PFSK-1 (cell line): ENCODE data around the gene MCFD2.

Experiments
- FOXP2 ChIP-seq: optimal IDR thresholded peaks from 2 replicates; pipeline ENCODE3; 2011; ENCODE audit warnings: borderline replicate concordance, control low read depth, inconsistent platforms; ENCODE audit not compliant: insufficient read depth; ENCODE audit errors: extremely low read length, extremely low read depth
- POLR2AphosphoS5 ChIP-seq: IDR thresholded peaks from 2 replicates; pipeline ENCODE4 v1.6.1; 2012; ENCODE audit warnings: low read depth, mild to moderate bottlenecking, control low read depth, low read length, moderate library complexity
- SIN3A ChIP-seq: IDR thresholded peaks from 2 replicates; pipeline ENCODE4 v1.6.1; 2012; ENCODE audit warnings: mild to moderate bottlenecking, low read length, moderate library complexity, borderline replicate concordance; ENCODE audit not compliant: insufficient read depth
- TAF1 ChIP-seq: IDR thresholded peaks from 2 replicates; pipeline ENCODE4 v1.6.1; 2012; ENCODE audit warnings: low read length, control low read depth, borderline replicate concordance; ENCODE audit not compliant: insufficient read depth
- TF ChIP-seq, protein P1 (sequence below), 2 experiments: IDR thresholded peaks; 2 replicates each; pipeline versions ENCODE4 v1.6.1 to v1.8.0; 2011 to 2012; ENCODE audit warnings: low read depth in 2 of 2, low read length in 2 of 2, control low read depth in 1 of 2, inconsistent platforms in 1 of 2, mild to moderate bottlenecking in 1 of 2, moderate library complexity in 1 of 2; ENCODE audit not compliant: insufficient read depth in 1 of 2

The MCFD2 gene

DNA sequence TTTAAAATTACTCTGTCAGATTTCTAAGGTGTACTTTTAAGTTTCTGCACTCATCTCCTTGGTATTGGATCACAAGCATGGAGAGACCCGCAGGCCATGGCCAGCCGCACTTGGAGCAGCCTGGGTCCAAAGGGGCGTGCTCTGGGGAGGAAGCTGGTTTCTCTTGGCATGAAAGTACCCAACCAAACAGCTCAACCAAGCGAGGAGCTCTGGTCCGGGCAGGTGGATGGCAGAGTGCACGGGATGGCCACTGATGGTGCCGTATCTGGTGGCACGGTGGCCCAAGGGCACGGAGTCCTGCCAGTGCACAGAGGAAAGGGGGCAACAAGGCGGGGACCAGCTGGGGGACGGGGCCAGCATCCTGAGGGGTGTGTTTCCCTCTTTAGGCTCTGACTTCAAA lies 32.2 kb upstream of the MCFD2 start:
- no peak for TF ChIP-seq SIN3A
- no peak for TF ChIP-seq TAF1
- no peak for TF ChIP-seq POLR2AphosphoS5
- TF ChIP-seq, protein P1, sequence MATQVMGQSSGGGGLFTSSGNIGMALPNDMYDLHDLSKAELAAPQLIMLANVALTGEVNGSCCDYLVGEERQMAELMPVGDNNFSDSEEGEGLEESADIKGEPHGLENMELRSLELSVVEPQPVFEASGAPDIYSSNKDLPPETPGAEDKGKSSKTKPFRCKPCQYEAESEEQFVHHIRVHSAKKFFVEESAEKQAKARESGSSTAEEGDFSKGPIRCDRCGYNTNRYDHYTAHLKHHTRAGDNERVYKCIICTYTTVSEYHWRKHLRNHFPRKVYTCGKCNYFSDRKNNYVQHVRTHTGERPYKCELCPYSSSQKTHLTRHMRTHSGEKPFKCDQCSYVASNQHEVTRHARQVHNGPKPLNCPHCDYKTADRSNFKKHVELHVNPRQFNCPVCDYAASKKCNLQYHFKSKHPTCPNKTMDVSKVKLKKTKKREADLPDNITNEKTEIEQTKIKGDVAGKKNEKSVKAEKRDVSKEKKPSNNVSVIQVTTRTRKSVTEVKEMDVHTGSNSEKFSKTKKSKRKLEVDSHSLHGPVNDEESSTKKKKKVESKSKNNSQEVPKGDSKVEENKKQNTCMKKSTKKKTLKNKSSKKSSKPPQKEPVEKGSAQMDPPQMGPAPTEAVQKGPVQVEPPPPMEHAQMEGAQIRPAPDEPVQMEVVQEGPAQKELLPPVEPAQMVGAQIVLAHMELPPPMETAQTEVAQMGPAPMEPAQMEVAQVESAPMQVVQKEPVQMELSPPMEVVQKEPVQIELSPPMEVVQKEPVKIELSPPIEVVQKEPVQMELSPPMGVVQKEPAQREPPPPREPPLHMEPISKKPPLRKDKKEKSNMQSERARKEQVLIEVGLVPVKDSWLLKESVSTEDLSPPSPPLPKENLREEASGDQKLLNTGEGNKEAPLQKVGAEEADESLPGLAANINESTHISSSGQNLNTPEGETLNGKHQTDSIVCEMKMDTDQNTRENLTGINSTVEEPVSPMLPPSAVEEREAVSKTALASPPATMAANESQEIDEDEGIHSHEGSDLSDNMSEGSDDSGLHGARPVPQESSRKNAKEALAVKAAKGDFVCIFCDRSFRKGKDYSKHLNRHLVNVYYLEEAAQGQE (IDR thresholded peaks at IDR 0.05; ENCODE audit: insufficient read depth in 1 of 2, low read depth in 2 of 2, low read length in 2 of 2), result no peak
- TF ChIP-seq FOXP2, result no peak

DNA sequence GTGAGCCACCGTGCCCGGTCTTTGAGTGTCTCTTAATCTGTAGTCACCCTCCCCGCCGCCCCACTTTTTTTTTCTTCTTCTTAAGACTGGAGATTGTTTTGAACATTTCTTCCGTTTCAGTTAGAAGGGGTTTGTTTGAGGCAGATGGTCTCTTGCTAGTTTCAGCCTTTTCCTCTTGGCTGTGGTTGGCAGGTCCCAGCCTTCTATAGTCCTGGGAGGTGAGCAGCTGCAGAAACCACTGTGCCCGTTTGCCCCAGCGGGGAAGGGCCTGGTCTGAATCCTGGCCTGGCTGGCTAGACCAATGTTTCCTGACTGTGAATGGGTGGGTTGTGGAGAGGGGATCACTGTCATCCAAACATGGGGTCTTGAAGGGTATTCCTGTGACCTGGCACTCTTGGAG lies 30.1 kb upstream of the MCFD2 start:
- TF ChIP-seq FOXP2, result no peak
- TF ChIP-seq TAF1, result no peak
- TF ChIP-seq SIN3A, result no peak
- TF ChIP-seq POLR2AphosphoS5, result no peak
- TF ChIP-seq, protein P1 (IDR thresholded peaks at IDR 0.05; ENCODE audit: insufficient read depth in 1 of 2, low read depth in 2 of 2, low read length in 2 of 2), result no peak

DNA sequence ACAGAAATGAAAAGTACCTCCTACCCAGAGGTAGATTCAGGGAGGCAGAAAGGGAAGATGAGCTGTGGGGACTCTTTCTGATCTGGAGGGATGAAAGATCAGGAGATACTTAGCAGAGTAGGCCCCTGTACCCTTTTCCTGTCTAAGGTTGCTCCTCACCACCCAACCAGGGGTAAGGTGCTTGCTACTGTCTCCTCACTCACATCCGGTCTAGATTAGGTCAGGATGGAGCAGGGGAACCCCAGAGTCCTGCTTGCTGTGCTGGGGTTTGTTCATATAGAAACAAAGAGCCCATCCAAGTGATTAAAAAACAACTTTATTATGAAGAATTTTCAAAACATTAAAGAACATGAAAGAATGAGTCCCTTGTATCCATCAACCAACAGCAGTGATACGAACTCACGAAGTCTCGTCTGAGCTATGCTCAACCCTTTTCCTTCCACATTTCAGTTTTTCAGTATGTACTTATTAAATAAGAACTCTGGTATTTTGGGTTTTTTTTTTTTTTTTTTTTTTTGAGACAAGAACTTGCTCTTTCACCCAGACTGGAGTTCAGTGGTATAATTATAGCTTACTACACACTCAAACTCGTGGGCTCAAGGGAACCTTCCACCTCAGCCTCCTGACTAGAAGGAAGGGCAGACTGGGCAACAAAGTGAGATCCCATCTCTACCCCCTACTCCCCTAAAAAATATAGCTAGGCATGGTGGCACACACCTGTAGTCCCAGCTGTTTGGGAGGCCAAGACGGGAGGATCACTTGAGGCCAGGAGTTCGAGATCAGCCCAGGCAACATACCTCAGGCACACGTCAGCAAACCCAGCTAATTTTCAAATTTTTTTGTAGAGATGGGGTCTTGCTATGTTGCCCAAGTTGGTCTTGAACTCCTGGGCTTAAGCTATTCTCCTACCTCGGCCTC lies 28.5 kb upstream of the MCFD2 start:
- TF ChIP-seq, protein P1 (IDR thresholded peaks at IDR 0.05; ENCODE audit: insufficient read depth in 1 of 2, low read depth in 2 of 2, low read length in 2 of 2), result no peak
- TF ChIP-seq SIN3A, result no peak
- TF ChIP-seq FOXP2, result no peak
- no peak for TF ChIP-seq TAF1
- no peak for TF ChIP-seq POLR2AphosphoS5

DNA sequence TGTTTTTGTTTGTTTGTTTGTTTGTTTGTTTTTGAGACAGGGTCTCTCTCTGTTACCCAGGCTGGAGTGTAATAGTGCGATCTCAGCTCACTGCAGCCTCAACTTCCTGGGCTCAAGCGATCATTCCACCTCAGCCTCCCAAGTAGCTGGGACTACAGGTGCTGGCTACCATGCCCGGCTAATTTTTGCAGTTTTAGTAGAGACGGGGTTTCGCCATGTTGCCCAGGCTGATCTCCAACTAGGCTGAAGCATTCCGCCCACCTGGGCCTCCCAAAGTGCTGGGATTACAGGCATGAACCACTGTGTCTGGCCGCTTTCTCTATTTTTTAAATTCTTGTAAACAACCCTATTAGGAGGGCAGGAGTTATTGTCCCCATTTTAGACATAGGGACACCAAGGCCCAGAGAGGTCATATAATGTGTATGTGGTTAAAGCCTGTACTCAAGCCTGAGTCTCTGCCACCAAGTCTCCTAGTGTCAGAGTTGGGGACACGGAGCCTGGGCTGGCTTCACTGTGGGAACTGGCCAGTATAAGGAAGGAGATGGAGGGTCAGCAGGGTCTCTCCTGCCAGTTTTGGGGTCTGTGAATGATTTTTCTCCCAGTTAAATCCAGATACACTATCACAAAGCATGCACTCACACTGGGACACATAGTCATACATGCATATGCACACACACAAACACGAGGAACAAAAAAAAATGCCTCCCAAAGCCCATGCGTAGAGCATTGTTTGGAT lies 27.5 kb upstream of the MCFD2 start:
- TF ChIP-seq POLR2AphosphoS5 (no peak), TAF1 (no peak), SIN3A (no peak), FOXP2 (no peak)
- TF ChIP-seq, protein P1 (IDR thresholded peaks at IDR 0.05; ENCODE audit: insufficient read depth in 1 of 2, low read depth in 2 of 2, low read length in 2 of 2), result no peak
